ENCODE measurements around the gene SNAI3. TPM values are rescaled to one million over a fixed set of nuclear protein-coding genes. Genes with fewer than 3 reads are reported as not detected.

SNAI3 gene
- total and polyA plus RNA-seq, 9 of the 15 experiments (the other 6 are each of a cell fraction or from before 2014, with no cell fraction given): 0.04 to 4.1 (median 0.80) TPM; not detected in 1

- TF ChIP-seq ZNF277 (CRISPR knock-in tag; IDR thresholded peaks at IDR 0.05; ENCODE audit: borderline replicate concordance): no peak
- no peak for TF ChIP-seq JUNB (CRISPR knock-in tag; conservative IDR thresholded peaks at IDR 0.05)
- TF ChIP-seq MCM7 (IDR thresholded peaks at IDR 0.05): no peak
- no peak for TF ChIP-seq E2F8 (IDR thresholded peaks at IDR 0.05; ENCODE audit: low read depth, partially characterized antibody)
- peak; percentile 68 for TF ChIP-seq POLR2G (IDR thresholded peaks at IDR 0.05; ENCODE audit: low read depth, low read length)
- peak; percentile 8 for TF ChIP-seq FIP1L1 (IDR thresholded peaks at IDR 0.05; ENCODE audit: low read depth, low read length, poor library complexity, severe bottlenecking)
- TF ChIP-seq ELF2 (CRISPR knock-in tag; IDR thresholded peaks at IDR 0.05): no peak
- no peak for TF ChIP-seq ZNF24 (IDR thresholded peaks at IDR 0.05)
- TF ChIP-seq HES1 (IDR thresholded peaks at IDR 0.05; ENCODE audit: low read depth): no peak
- TF ChIP-seq TCF3 (CRISPR knock-in tag; IDR thresholded peaks at IDR 0.05): no peak
- no peak for TF ChIP-seq TAF15 (IDR thresholded peaks at IDR 0.05; ENCODE audit: low read depth, low read length)
- no peak for TF ChIP-seq MTA1 (IDR thresholded peaks at IDR 0.05; ENCODE audit: borderline replicate concordance)
- TF ChIP-seq RBM22 (IDR thresholded peaks at IDR 0.05; ENCODE audit: low read depth, low read length, poor library complexity, severe bottlenecking): peak; percentile 90
- TF ChIP-seq ZNF79 (CRISPR knock-in tag; IDR thresholded peaks at IDR 0.05; ENCODE audit: low read depth): no peak
- TF ChIP-seq ZC3H11A (IDR thresholded peaks at IDR 0.05; ENCODE audit: low read depth, low read length): no peak
- TF ChIP-seq PHF8 (IDR thresholded peaks at IDR 0.05; ENCODE audit: borderline replicate concordance, low read length): no peak
- TF ChIP-seq SAFB2 (IDR thresholded peaks at IDR 0.05; ENCODE audit: borderline replicate concordance, low read depth, low read length, severe bottlenecking): no peak
- TF ChIP-seq ZNF707 (CRISPR knock-in tag; conservative IDR thresholded peaks at IDR 0.05): no peak
- TF ChIP-seq RBFOX2 (IDR thresholded peaks at IDR 0.05; ENCODE audit: low read depth, low read length): peak; percentile 25; the same call in 1 of the 2 replicates
- no peak for TF ChIP-seq GTF2E2 (tag; IDR thresholded peaks at IDR 0.05)
- no peak for TF ChIP-seq SMARCB1 (IDR thresholded peaks at IDR 0.05; ENCODE audit: insufficient read length, low read depth)
- peak; percentile 28; the same call in 1 of the 2 replicates for TF ChIP-seq SUPT5H (IDR thresholded peaks at IDR 0.05)
- TF ChIP-seq MTF1 (CRISPR knock-in tag; IDR thresholded peaks at IDR 0.05; ENCODE audit: borderline replicate concordance): no peak
- TF ChIP-seq PHB (CRISPR knock-in tag; IDR thresholded peaks at IDR 0.05): no peak
- no peak for TF ChIP-seq TOE1 (IDR thresholded peaks at IDR 0.05; ENCODE audit: borderline replicate concordance)
- no peak for TF ChIP-seq TOE1 (CRISPR knock-in tag; IDR thresholded peaks at IDR 0.05; ENCODE audit: borderline replicate concordance, low read depth)
These were observed 30.3 kb upstream of the SNAI3 start (continued) for GRCh38 chr16:88716601-88717001.

All from K562 (cell line).